GM12892 (cell line): ENCODE results near the gene CST3.

Source experiments
- POLR2A ChIP-seq: IDR thresholded peaks from 2 replicates; pipeline ENCODE4 v1.6.1; 2011; ENCODE audit warnings: low read depth, low read length, control low read depth
- TAF1 ChIP-seq: IDR thresholded peaks from 2 replicates; pipeline ENCODE4 v1.6.1; 2011; ENCODE audit warnings: low read depth, mild to moderate bottlenecking, control low read depth, low read length, borderline replicate concordance

DNA sequence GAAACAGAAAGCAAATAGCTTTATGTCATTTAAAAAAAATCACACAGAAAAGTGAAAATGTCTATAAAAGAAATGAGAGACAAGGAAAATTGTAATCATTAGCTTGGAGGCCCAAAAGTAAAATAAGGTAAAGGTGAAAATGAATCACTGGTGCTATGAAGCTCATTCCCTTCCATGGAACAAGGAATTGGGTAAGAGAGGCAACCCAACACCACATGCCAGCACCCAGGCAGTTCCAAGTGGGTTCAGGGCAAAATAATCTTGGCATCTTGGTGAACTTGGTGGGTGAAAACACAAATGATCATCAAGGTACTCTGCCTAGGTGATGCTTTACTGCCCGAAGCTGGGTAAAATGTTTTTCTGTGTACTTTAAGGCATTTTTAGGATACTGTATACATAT lies 34.4 kb upstream of the CST3 start:
- TF ChIP-seq POLR2A, result no peak
- TF ChIP-seq TAF1, result no peak
